ENCODE data around the gene USP4. TPM values are rescaled to one million over a fixed set of nuclear protein-coding genes. Genes with fewer than 3 reads are reported as not detected.

The USP4 gene
- total RNA-seq, 120 experiments from 2014 or later = 57.2 to 94.0 (median 74.4) TPM

Small RNA genes within 50 kb of the gene (microRNA-seq; reads per million reads assigned to microRNA genes)
- gene MIR4271 = 0 to 0.48 (median 0) reads per million in 43 experiments

Other genes starting within 250 kb of the USP4 start
- 100 to 1,000 TPM in 116 of 120 experiments, 10 to 100 TPM in 4; 86.4 to 157 (median 121) TPM for gene QRICH1, start 246.0 kb downstream of the USP4 start, total RNA-seq
- 100 to 1,000 TPM in 21 of 120 experiments, 10 to 100 TPM in 99; 56.5 to 123 (median 85.5) TPM for gene QARS1, start 235.3 kb downstream of the USP4 start, total RNA-seq
- 10 to 100 TPM; 46.6 to 83.3 (median 64.9) TPM for gene USP19, start 219.2 kb downstream of the USP4 start, total RNA-seq
- 100 to 1,000 TPM in 26 of 120 experiments, 10 to 100 TPM in 94; 38.5 to 204 (median 77.6) TPM for gene LAMB2, start 207.0 kb downstream of the USP4 start, total RNA-seq
- gene CCDC71, start 173.7 kb downstream of the USP4 start, total RNA-seq = 10 to 100 TPM in 111 of 120 experiments, 1 to 10 TPM in 9; 8.3 to 19.2 (median 13.6) TPM
- gene KLHDC8B, start 168.5 kb downstream of the USP4 start, total RNA-seq = 10 to 100 TPM in 119 of 120 experiments, 1 to 10 TPM in 1; 8.7 to 33.5 (median 21.1) TPM
- 10 to 100 TPM in 66 of 120 experiments, 1 to 10 TPM in 54; 5.5 to 19.4 (median 10.3) TPM for gene C3orf62, start 62.8 kb downstream of the USP4 start, total RNA-seq
- gene GPX1, start 18.3 kb upstream of the USP4 start, total RNA-seq = 100 to 1,000 TPM in 116 of 120 experiments, 10 to 100 TPM in 4; 82.0 to 191 (median 135) TPM
- gene RHOA, start 71.9 kb upstream of the USP4 start, total RNA-seq = 100 to 1,000 TPM; 181 to 317 (median 228) TPM
- 10 to 100 TPM; 29.6 to 55.0 (median 40.9) TPM for gene TCTA, start 72.4 kb upstream of the USP4 start, total RNA-seq
- 10 to 100 TPM in 76 of 120 experiments, 1 to 10 TPM in 44; 5.7 to 19.6 (median 11.0) TPM for gene AMT, start 82.4 kb upstream of the USP4 start, total RNA-seq
- gene NICN1, start 89.3 kb upstream of the USP4 start, total RNA-seq = 10 to 100 TPM; 31.2 to 78.4 (median 55.3) TPM
- gene DAG1, start 130.2 kb upstream of the USP4 start, total RNA-seq = 10 to 100 TPM; 41.2 to 99.6 (median 56.6) TPM
- gene BSN, start 214.4 kb upstream of the USP4 start, total RNA-seq = 100 to 1,000 TPM in 115 of 120 experiments, 10 to 100 TPM in 5; 47.8 to 218 (median 156) TPM

Data from dorsolateral prefrontal cortex (tissue), 118 donors.